GM23248 (cell line): ENCODE results near the gene S100G. TPM values are rescaled to one million over a fixed set of nuclear protein-coding genes. Genes with fewer than 3 reads are reported as not detected.

Source experiments
- DNase-seq: peaks from one replicate; pipeline ENCODE4 v3.0.0-alpha.2; 2015
- H2AFZ ChIP-seq: fragments of 200-600 bp; sonication (generic); 2 replicates; pipeline ENCODE4 v1.6.1; 2016; ENCODE audit warnings: antibody characterized with exemption
- H3F3A ChIP-seq: fragments of 200-600 bp; sonication (generic); 2 replicates; pipeline ENCODE4 v1.6.1; 2016; ENCODE audit warnings: mild to moderate bottlenecking, antibody characterized with exemption, mixed run types; ENCODE audit not compliant: insufficient read depth
- H3K27ac ChIP-seq: fragments of 200-600 bp; sonication (generic); 2 replicates; pipeline ENCODE4 v1.5.1; 2016; ENCODE audit warnings: mild to moderate bottlenecking
- H3K27me3 ChIP-seq: fragments of 200-600 bp; sonication (generic); replicated peaks from 2 replicates; pipeline ENCODE4 v1.6.1; 2016; ENCODE audit warnings: mild to moderate bottlenecking; ENCODE audit not compliant: insufficient read depth
- H3K36me3 ChIP-seq: fragments of 200-600 bp; sonication (generic); 2 replicates; pipeline ENCODE4 v1.6.1; 2016; ENCODE audit warnings: low read depth, mild to moderate bottlenecking
- H3K4me1 ChIP-seq: fragments of 200-600 bp; sonication (generic); 2 replicates; pipeline ENCODE4 v1.6.1; 2016; ENCODE audit warnings: mild to moderate bottlenecking; ENCODE audit not compliant: insufficient read depth
- H3K4me2 ChIP-seq: fragments of 200-600 bp; sonication (generic); one replicate; pipeline ENCODE4 v1.6.1; 2016; ENCODE audit warnings: mild to moderate bottlenecking; ENCODE audit not compliant: unreplicated experiment
- H3K4me3 ChIP-seq: fragments of 200-600 bp; sonication (generic); 2 replicates; pipeline ENCODE4 v1.5.1; 2016; ENCODE audit warnings: mild to moderate bottlenecking
- H3K79me2 ChIP-seq: fragments of 200-600 bp; sonication (generic); 2 replicates; pipeline ENCODE4 v1.6.1; 2016; ENCODE audit warnings: mild to moderate bottlenecking; ENCODE audit not compliant: insufficient read depth
- H3K9ac ChIP-seq: fragments of 200-600 bp; sonication (generic); 2 replicates; pipeline ENCODE4 v1.6.1; 2016; ENCODE audit warnings: mild to moderate bottlenecking
- H3K9me2 ChIP-seq: fragments of 200-600 bp; sonication (generic); 2 replicates; pipeline ENCODE4 v1.6.1; 2016; ENCODE audit warnings: mixed run types, mild to moderate bottlenecking, moderate library complexity; ENCODE audit not compliant: insufficient read depth
- H3K9me3 ChIP-seq: fragments of 200-600 bp; sonication (generic); one replicate; pipeline ENCODE4 v1.6.1; 2017; ENCODE audit warnings: low read depth
- H4K20me1 ChIP-seq: fragments of 200-600 bp; sonication (generic); 2 replicates; pipeline ENCODE4 v1.6.0; 2016; ENCODE audit not compliant: insufficient read depth
- EZH2 ChIP-seq: fragments of 200-600 bp; sonication (generic); IDR thresholded peaks from 2 replicates; pipeline ENCODE4 v1.6.1; 2018; ENCODE audit warnings: antibody characterized with exemption, mild to moderate bottlenecking; ENCODE audit not compliant: insufficient read depth, poor library complexity, severe bottlenecking
- EZH2phosphoT487 ChIP-seq: fragments of 200-600 bp; sonication (generic); IDR thresholded peaks from 2 replicates; pipeline ENCODE4 v1.6.1; 2018; ENCODE audit warnings: antibody characterized with exemption, moderate library complexity, mild to moderate bottlenecking, low read depth; ENCODE audit not compliant: insufficient read depth
- WGBS, 2 experiments: methylation state at CpG; one replicate each; pipeline ENCODE4 v1.1.6; 2015 to 2017; ENCODE audit warnings: low lambda C conversion rate in 2 of 2, low coverage in 1 of 2; ENCODE audit errors: missing lambda C conversion rate in 2 of 2; 5-methylcytosine and 5-hydroxymethylcytosine counted together
- in situ Hi-C: fragments of 300-500 bp; cut with MboI; formaldehyde crosslinking; loops from 2 replicates; pipeline ENCODE4 v1.15.0; 2020
- polyA plus RNA-seq: library from polyadenylated mRNA; unstranded; fragments of >200 nt; fragmentation: Nextera tagmentation; extraction: Ambion mirVana; gene quantifications from 2 replicates; pipeline ENCODE4 v1.2.1, GENCODE V29; 2016
- total RNA-seq: library from RNA; depleted of rRNA; stranded (reverse); fragments of >200 nt; shearing (Covaris generic); gene quantifications from 2 replicates; pipeline ENCODE4 v1.2.3, GENCODE V29; 2014

S100G gene
- total and polyA plus RNA-seq, 2 experiments from 2014 or later = not detected

DNA sequence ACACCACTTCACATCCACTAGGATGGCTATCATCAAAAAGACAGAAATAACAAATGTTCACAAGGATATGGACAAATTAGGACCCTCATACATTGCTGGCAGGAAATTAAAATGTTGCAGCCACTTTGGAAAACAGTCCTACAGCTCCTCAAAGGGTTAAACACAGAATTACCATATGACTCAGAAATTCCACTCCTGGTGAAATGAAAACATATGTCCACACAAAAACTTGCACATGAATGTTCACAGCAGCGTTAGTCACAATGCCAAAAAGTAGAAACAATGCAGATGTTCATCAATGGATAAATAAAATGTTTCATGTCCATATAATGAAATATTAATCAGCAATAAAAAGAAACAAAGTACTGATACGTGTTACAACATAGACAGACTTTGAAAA lies 15.1 kb downstream of the S100G start:
- Histone ChIP-seq H2AFZ (no peak overlapping the region), H3K9me3 (no peaks in the 10 kb centered on the region), H3K27ac (no peak overlapping the region), H3K79me2 (no peaks in the 10 kb centered on the region), H3K4me3 (no peak overlapping the region), H4K20me1 (no peaks in the 10 kb centered on the region), H3K4me2 (no peak overlapping the region), H3K36me3 (no peaks in the 10 kb centered on the region), H3K9me2 (no peaks in the 10 kb centered on the region), H3F3A (peaks cover 13% of the 10 kb centered on the region; the same call in 1 of the 2 replicates), H3K4me1 (peaks cover 15% of the 10 kb centered on the region), H3K27me3 (no peaks in the 10 kb centered on the region), H3K9ac (no peak overlapping the region)
- DNase-seq = peak; percentile 54
- 4 to 16% methylated on average over 2 of the region's 2 CpGs for WGBS, 2 experiments
- TF ChIP-seq EZH2phosphoT487 (no peak), EZH2 (no peak)
- in situ Hi-C loops = no loop called here

DNA sequence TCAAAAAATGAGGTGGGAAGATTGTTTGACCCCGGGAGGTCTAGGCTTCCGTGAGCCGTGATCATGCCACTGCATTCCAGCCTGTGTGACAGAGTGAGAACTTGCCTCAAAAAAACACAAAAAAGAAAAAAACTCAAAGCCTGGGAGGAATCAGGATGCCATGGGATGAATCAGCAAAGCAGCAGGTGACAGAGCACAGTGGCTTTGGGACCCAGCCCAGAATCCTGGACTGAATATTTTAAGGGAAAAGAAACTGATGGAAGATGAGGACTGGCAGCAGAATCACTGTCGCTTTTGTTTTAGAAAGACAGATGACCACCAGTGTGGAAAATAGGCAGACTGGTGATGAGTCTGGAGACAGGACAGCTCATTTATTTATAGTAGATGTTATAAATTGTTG lies 16.6 kb downstream of the S100G start:
- 16 to 48% methylated on average over 3 to 4 of the region's 4 CpGs for WGBS, 2 experiments
- in situ Hi-C loops = no loop called here
- Histone ChIP-seq H3K36me3 (no peaks in the 10 kb centered on the region), H3K79me2 (no peaks in the 10 kb centered on the region), H3K4me1 (peaks cover 15% of the 10 kb centered on the region), H3F3A (peaks cover 13% of the 10 kb centered on the region; the same call in 1 of the 2 replicates), H3K9ac (no peak overlapping the region), H3K27me3 (no peaks in the 10 kb centered on the region), H2AFZ (no peak overlapping the region), H3K9me2 (no peaks in the 10 kb centered on the region), H3K4me3 (no peak overlapping the region), H3K4me2 (no peak overlapping the region), H4K20me1 (no peaks in the 10 kb centered on the region), H3K27ac (no peak overlapping the region), H3K9me3 (no peaks in the 10 kb centered on the region)
- no peak for TF ChIP-seq EZH2phosphoT487
- TF ChIP-seq EZH2 = no peak
- peak; percentile 53 for DNase-seq

DNA sequence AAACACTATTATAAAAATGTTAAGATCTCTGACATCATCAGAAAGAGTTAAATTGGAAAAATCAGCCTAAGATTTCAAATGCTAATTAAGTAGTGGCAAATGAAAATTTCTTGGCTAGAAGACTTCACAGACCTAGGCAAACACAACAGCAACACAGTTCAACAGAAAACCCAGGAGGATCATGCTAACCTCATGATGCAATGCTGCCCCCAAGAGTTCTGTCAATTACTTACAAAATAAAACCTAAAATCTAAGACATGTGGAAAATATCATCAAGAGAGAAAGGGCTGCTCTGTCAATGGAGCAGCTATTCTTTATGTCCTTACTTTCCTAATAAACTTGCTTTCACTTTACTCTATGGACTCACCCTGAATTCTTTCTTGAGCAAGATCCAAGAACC lies 21.0 kb downstream of the S100G start:
- Histone ChIP-seq H3K9ac (no peak overlapping the region), H3K27me3 (no peaks in the 10 kb centered on the region), H3K36me3 (no peaks in the 10 kb centered on the region), H3K4me2 (no peak overlapping the region), H4K20me1 (no peaks in the 10 kb centered on the region), H3K4me3 (no peak overlapping the region), H3K9me3 (no peaks in the 10 kb centered on the region), H2AFZ (no peak overlapping the region), H3K9me2 (no peaks in the 10 kb centered on the region), H3K4me1 (peaks cover 7% of the 10 kb centered on the region; the same call in 1 of the 2 replicates), H3K79me2 (no peaks in the 10 kb centered on the region), H3K27ac (no peak overlapping the region), H3F3A (no peaks in the 10 kb centered on the region)
- DNase-seq = peak; percentile 59
- in situ Hi-C loops = loop anchor here (10.0 kb wide), 1 partner anchor 546 kb away; the partner anchor contains the start of gene GRPR
- TF ChIP-seq EZH2 (no peak), EZH2phosphoT487 (no peak)

GRCh38 chrX:16678689-16679088 lies 28.7 kb downstream of the S100G start:
- Histone ChIP-seq H3K9me3 (no peaks in the 10 kb centered on the region), H3K27ac (no peak overlapping the region), H4K20me1 (no peaks in the 10 kb centered on the region), H3F3A (no peaks in the 10 kb centered on the region), H3K4me1 (no peaks in the 10 kb centered on the region), H3K9ac (no peak overlapping the region), H2AFZ (no peak overlapping the region), H3K36me3 (no peaks in the 10 kb centered on the region), H3K79me2 (no peaks in the 10 kb centered on the region), H3K9me2 (no peaks in the 10 kb centered on the region), H3K4me2 (no peak overlapping the region), H3K4me3 (no peak overlapping the region), H3K27me3 (no peaks in the 10 kb centered on the region)
- TF ChIP-seq EZH2 (no peak), EZH2phosphoT487 (no peak)
- in situ Hi-C loops = loop anchor here (10.0 kb wide), 1 partner anchor 554 kb away; the partner anchor contains the start of gene GRPR
- WGBS, 2 experiments = 90 to 97% methylated on average over 7 to 11 of the region's 11 CpGs
- no peak for DNase-seq

GRCh38 chrX:16683007-16683664 lies 33.2 kb downstream of the S100G start:
- H3K4me1 ChIP-seq = no peaks in the 10 kb centered on the region; the same call in 1 of the 2 replicates
- H3K27ac ChIP-seq = no peak overlapping the region
- no peak overlapping the region for H3K9ac ChIP-seq
- TF ChIP-seq EZH2 (no peak), EZH2phosphoT487 (no peak)
- H3K36me3 ChIP-seq = no peaks in the 10 kb centered on the region
- WGBS, 2 experiments = 96 to 97% methylated on average over 7 of the region's 7 CpGs
- H2AFZ ChIP-seq = no peak overlapping the region
- no peaks in the 10 kb centered on the region for H4K20me1 ChIP-seq
- no peak for DNase-seq
- H3F3A ChIP-seq = no peaks in the 10 kb centered on the region
- no peaks in the 10 kb centered on the region for H3K79me2 ChIP-seq
- no peak overlapping the region for H3K4me3 ChIP-seq
- H3K9me3 ChIP-seq = no peaks in the 10 kb centered on the region
- no peak overlapping the region for H3K4me2 ChIP-seq
- H3K9me2 ChIP-seq = no peaks in the 10 kb centered on the region
- no peaks in the 10 kb centered on the region for H3K27me3 ChIP-seq
- in situ Hi-C loops = no loop called here
